GM18861 (cell line): Measurements from ENCODE around the gene IFRD1.
A peak's percentile ranks its signal among the peaks of the same experiment; 100 is the strongest.

Experiments
- ATAC-seq: cut with Tn5 transposase; IDR thresholded peaks from one replicate; pipeline ENCODE4 v1.9.1; 2021; ENCODE audit not compliant: unreplicated experiment

Gene IFRD1, protein sequence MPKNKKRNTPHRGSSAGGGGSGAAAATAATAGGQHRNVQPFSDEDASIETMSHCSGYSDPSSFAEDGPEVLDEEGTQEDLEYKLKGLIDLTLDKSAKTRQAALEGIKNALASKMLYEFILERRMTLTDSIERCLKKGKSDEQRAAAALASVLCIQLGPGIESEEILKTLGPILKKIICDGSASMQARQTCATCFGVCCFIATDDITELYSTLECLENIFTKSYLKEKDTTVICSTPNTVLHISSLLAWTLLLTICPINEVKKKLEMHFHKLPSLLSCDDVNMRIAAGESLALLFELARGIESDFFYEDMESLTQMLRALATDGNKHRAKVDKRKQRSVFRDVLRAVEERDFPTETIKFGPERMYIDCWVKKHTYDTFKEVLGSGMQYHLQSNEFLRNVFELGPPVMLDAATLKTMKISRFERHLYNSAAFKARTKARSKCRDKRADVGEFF

DNA sequence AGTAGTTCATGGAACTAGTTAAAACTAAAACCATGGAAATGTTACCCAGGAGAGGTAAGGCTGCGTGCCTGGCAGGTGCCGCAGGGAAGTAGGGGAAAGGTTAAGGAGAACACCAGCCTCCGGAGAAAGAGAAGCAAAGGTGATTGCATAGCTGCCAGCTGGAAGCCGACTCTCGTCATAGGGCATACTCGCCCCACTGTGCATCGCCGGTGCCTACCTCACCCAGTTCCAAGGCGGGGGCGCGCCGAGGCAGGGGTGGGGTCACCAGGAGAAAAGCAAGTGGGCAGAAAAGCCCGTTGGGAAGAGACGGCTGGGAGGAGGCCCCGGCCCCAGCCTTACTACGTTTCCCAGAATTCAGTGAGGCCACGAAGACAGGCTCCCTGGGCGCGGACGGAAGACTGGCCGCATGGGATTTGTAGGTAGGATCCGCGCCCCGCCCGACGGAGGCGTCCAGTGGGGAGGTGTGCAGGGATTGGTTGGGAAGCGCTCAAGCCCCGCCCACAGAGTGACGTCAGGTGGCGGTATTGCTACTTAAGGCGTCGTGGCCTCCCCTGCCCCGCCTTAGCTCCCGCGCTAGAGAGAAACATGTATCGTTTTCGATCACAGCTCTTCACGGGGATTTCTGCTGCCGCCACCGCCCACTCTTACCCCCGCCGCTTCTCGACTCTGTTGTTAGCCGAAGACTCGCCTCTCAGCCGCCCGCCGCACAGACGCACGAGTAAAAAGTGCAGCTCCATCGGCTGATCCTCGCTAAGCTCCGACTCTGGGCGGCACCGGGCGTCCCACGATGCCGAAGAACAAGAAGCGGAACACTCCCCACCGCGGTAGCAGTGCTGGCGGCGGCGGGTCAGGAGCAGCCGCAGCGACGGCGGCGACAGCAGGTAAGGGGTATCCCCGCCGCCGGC lies at the start of gene IFRD1:
TSS of gene IFRD1 (plus strand) at position 559 of the 905 bp plus-strand sequence. CDS start at position 788, 229 bp downstream.
- peak; percentile 59 for ATAC-seq

DNA sequence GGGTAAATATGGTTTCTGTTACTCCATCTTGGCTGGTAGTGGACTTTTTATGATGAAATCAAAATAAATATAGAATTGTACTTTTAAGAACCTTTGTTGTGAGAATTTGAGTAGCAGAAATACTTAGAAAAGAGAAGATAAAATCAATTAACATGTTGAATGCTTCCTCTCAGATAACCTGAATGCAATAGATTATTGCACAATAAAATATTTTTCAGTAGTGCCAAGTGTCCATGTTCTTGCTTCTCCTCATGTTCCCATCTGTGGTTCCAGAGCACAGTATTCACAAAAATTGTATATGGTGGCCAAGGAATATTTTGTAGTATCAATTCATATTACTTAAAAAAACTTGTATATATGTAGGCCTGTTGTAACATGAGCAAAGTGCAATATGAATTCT lies 45.9 kb upstream of the IFRD1 start:
- ATAC-seq = no peak

DNA sequence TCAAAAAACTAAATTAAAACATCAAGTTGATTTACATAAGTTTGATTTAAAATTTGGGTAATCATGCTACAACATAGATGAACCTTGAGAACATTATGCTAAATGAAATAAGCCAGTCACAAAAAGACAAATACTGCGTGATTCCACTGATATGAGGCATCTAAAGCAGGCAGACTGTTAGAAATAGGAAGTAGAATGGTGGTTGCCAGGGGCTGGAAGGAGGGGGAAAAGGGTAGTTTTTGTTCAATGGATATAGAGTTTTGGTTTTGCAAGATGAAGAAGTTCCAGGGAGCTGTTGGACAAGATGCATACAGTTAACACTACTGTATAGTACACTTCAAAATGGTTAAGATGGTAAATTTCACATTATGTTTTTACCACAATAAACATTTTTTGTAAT lies 45.0 kb upstream of the IFRD1 start:
- no peak for ATAC-seq

DNA sequence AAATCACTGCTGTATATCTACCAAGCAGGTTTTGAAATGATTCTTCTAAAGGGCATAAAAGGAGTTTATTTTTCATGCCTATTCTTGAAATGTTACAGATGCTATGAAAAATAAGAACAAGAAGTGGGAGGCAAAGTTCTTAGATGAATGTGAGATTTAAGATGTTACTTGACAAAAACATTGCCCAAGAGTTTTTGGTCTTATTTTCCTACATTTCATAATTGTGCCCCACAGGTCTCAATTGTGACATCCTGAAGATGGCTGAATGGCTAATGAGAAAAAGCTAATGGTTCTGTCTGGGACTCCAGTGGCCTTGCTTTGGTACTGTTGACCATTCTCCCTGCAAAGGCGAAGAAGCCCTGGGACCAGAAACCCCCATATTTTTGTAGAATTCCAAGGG lies 43.0 kb upstream of the IFRD1 start:
- ATAC-seq = no peak

DNA sequence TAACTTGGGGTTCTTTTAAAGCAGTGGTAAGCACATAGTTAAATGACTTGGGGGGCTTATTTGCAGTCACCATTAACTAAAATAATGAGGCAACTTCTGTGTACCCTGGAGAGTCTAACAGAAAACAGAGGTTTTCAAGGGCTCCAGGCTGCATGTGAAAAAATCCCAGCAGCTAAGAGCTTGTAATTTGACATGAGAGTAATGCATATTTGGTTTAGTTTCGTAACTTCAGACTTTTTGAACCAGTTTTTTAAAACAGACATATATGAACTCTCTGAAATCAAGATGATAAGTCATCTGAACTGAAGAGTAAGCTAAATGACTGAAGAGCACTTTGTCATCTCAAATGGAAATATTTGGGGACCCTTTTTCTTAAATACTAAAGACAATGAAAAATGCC lies 40.2 kb upstream of the IFRD1 start:
- no peak for ATAC-seq

DNA sequence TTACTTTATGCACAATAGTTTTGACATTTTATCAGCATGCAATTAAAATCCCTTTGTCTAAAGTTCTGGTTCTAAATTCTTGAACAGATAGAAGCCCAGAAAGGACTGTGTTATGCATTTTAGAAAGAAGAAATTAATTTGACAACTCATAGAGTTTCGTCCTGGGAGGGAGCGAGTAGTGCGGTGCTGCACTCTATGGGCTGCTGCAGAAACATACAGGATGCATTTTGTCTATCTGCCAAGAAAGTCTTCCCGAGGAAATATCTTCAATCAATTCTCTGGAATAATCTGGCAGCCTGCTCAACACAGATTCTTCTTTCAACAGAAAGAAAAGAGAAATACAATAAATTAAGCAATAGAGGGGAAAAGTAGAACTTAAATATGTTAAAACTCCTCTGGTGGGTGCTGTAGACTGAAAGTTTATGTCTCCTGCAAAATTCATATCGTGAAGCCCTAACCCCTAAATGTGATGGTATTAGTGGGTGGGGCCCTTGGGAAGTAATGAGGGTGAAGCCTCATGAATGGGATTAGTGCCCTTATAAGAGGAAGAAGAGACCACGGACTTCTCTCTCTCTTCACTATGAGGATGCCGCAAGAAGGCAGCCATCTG lies 39.0 kb upstream of the IFRD1 start:
- ATAC-seq = no peak

DNA sequence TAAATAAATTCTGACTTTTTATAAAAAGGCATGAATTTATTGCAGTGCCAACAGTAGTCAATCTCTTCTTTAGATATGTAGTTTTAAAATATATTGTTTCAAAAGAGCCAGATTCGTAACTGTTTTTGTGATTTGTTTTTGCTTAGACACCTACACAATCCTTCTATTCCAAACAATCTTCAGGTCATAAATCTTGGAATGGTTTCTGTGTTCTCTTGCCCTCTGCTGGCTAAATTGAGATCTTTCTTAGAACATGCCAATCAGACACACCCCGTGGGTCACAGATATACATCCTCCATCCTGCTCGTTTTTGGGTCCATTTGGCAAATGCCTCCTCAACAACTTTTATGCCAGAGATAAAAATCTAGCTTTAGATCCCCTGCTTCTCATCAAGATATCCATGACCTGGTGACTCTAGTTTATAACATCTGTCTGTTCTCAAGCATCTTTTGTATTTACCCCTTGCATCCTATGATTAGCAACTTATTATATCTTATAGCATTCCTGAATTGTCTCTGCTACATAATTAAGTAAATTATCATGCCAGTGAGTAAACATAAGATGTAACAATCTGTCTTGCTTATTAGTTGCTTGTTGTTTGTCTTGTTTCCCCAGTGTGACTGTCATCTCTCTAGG lies 35.3 kb upstream of the IFRD1 start:
- no peak for ATAC-seq

DNA sequence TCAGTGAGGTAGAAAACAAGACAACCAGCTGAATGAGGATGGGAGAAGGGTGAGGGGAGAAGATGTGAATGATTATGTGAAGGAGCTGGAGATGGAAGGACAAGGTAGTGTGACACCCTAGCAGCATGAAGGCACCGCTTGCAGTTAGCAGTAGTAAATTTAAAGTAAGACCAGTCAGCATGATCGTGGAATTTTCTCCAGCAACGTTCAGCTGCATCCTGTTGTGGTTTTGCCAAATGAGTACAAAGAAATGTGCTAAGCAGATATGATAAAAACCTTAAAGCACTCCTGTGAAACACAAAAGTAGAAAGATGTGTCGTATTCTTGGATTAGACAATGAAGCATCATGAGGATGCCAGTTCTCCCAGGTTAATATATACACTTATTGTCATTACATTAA lies 34.1 kb upstream of the IFRD1 start:
- no peak for ATAC-seq

DNA sequence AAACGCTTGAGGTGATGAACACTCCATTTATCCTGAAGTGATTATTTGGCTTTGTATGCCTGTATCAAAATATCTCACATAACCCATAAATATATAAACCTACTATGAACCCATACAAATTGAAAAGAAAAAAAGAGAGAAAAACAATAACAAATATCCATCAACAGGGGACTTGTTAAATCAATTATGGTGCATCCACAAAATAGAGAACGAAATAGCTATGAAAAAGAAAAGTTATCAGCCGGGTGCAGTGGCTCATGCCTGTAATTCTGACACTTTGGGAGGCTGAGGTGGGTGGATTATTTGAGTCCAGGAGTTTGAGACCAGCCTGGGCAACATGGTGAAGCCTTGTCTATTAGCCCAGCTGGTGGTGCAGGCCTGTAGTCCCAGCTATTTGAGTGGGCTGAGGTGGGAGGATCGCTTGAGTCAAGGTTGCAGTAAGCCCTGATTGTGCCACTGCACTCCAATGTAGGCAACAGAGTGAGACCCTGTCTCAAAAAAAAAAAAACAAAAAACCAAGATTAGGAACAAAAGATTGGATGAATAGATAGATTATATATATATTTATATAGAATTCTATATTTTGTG lies 30.6 kb upstream of the IFRD1 start:
- no peak for ATAC-seq

DNA sequence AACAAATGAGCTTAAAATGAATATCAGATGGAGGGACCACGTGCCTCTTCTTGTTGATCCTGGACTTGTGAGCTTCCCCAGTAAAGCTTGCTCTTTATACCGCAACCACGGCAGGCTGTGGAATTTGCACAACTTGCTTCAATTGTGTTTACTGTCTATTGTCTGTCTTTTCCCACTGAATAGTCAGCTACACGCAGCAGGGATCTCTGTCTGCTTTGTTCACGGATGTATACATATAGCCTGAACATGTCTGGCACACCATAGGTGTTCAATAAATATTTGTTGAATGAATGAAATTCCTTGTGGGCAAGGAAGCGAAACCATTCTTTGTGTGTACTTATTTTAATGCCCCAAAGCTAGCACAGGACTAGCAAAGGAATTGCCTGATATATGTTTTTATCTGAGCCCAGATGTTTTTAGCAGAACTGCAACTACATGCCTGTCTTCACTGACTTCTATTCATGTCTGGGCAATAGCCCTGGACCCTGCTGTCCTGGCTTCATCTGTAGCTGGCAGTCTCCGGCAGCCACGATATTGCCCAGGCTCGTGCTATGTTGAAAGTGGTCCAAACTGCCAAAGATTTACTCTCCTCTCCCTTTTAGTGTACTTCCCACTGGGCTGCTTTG lies 29.9 kb upstream of the IFRD1 start:
- no peak for ATAC-seq

DNA sequence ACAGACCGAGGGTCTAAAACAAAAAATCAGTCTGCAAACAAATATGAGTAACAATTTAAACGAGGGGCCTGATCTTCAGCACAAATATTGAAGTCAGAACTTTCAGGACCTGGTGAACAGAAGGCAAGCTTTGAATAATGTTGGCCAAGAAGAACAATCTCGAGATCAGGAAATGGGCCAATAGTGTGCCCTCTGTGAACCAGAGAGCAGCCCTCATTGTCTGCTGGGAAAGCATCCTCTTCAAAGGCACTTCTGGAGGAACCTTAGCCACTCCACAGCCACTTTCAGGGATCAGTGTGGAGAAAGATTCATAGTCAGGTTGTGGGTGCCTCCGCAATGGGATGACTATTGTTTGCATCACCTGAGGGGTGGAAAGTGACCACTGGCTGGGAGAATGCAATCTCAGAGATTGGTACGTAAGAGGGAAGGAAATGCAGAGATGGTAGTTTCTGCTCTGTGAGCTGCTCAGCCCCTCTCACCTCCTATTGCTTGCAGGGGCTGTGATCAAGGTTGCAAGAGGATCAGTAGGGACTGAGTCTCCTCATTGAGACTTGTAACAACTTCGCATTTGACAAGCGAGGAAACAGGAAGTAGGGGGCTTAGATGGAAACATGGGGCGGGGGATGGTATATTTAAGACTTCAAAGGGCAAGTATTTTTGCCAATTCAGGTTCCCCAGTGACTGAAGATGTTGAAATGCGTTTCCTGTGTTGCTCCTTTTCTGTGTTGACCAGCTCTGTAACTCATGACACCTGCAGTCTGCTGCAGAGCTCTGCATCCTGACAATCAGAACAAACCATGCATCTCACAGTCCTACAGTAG lies 28.4 kb upstream of the IFRD1 start:
- no peak for ATAC-seq

DNA sequence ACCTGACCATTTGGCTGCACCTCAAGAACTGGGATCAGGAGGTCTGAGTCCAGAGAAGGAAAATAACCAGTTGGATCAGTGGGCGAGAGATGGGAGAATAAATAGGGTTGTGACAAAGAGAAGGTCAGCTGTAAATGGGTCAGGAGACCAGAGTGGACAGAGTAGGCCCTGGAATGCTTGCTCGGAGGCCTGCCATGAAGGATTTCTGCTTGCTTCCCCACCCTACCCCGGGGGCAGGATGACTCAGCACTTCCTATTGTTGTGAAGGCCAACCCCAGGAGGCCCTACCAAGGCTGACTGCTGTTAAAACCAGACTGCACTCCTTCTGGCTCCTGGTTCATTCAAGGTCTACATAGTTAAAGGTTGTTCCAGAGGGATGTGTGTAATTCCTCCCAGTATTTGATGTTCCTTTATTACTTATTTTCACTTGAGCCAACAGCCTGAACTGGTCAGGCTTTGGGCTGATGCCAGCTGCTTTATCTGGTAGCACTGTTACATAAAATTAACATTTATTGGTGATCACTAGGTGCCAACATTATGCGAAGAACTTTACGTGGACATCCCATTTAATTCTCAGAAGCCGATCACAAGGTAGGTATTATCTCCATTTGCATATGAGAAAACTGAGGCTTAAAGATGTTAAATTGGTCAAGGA lies 27.3 kb upstream of the IFRD1 start:
- ATAC-seq = no peak

DNA sequence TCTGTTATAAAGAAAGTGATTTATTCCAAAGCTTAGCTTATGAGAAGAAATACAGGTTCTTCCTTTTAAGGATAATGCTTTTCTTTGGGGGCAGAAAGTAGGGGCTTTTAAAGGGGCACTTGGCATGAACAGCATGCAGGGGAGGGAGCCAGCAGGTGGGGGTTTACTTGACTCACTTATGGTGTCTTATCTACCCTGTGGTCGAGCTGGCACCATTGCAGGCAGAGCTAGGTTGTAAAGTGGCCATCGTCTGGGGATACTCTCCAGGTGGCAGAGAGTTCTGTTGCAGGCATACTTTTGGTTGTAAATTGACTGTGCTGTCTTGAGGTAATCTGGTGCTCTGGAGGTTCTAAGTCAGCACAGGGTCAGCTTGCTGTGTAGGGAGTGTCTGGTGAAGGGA lies 26.3 kb upstream of the IFRD1 start:
- ATAC-seq = no peak

DNA sequence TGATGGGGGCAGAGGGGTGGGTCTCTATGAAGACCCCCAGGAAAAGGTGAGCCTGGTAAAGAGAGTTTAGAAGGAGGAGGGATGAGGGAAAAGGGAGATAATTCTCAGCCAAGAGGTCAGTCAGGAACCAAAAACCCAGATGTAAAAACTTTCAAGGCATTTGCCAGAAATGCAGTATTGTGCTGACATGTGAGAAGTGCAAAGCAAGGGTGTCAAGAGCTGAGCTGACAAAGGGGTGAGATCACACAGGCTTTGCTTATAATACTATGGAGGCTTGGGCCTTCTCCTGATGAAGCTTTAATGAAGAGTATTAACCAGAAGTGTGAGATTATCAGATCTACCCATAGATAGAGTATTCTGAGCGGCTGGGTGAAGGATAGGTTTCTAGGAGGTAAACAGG lies 22.3 kb upstream of the IFRD1 start:
- ATAC-seq = no peak

DNA sequence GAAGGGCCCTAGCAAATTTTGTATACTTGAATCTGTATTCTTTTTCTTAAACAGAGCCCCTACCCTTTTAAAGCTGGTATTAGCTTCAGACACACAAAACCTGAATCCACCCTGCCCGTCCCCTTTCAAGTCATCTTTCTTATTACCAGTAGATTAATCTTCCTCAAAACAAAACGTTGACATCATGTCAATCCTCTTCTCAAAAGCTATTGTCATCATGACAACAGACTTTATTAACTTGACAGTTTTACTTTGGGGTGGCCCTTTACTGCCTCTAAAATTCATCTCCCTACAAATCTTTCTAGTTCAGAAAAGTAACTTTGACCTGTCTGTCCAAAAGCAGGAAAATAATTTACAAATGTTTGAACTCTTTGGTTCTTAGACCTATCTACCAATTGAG lies 21.5 kb upstream of the IFRD1 start:
- no peak for ATAC-seq

DNA sequence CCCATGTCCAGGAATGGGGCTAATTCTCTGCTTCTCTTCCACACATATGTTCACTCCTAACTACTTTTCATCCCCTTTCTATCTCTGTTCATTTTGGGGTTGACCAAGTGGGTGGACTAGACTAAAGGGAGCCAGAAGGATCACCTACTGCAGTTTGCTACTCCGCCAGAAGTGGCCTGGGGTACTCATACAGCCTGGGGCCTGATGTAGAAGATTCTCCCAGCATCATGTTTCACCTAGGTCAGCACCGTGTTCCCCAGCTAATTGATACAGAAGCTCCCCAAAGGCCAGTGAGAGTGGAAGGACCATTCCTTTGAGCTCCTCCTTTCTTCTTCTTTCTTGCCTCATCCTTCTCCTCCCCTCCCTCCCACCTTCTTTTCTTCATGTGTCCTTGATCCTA lies 19.6 kb upstream of the IFRD1 start:
- no peak for ATAC-seq

DNA sequence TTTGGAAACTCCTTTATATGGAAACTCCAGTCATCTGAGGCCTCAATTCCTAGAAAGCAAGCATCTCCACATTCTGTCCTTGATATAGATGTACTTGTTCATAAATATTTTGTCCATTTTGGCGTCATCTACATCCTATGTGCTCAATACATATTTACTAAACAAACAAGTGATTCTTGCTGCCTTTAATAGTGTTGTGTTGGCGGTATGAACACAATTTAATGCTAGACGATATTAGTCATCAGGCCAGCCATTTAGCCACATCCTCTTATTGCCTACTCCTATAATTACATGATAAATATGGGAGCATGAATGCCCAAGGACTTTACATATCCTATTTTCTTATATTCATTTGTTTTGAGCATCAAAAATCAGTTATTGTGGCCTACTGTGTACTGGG lies 18.5 kb upstream of the IFRD1 start:
- no peak for ATAC-seq

DNA sequence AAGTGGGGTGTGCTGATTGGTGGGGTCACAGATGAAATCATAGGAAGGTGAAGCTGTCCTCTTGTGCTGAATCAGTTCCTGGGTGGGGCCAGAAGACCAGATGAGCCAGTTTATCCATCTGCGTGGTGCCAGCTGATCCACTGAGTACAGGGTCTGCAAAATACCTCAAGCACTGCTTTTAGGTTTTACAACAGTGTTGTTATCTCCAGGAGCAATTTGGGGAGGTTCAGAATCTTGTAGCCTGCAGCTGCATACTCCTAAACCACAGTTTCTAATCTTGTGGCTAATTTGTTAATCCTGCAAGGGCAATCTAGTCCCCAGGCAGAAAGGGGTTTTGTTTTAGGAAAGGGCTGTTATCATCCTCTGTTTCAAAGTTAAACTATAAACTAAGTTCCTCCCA lies 17.0 kb upstream of the IFRD1 start:
- ATAC-seq = no peak

DNA sequence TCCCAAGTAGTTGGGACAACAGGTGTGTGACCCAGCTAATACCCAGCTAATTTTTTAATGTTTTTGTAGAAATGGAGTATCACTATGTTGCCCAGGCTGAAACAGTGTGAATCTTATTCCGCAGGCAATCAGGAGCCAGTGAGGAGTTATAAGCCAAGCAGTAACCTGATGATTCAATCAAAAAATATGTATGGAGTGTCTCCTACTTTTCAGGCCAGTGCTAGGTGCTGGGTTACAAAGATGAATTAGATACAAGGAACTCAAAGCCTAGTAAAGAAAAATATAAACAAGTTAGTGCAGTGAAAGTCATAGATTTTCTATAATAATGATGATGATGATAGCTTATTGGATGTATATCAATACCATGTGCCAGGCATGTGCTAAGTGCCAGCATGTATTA lies 13.2 kb upstream of the IFRD1 start:
- ATAC-seq = no peak
